Transverse colon (tissue), 3 donors: Measurements from ENCODE around the gene WDR77.

Source experiments
- CTCF ChIP-seq, 5 experiments: fragments of 200-600 bp in 3 of 5; fragments of 450-650 bp in 2 of 5; sonication (generic) in 3 of 5; IDR thresholded peaks; 1 replicate in 2 of 5; 2 replicates in 3 of 5; pipeline ENCODE4 v1.5.1; 2016 to 2017; ENCODE audit warnings: antibody characterized with exemption in 5 of 5, inconsistent platforms in 3 of 5, mild to moderate bottlenecking in 2 of 5, moderate library complexity in 1 of 5
- EP300 ChIP-seq: sonication (generic); formaldehyde crosslinking; IDR thresholded peaks from one replicate; pipeline ENCODE4 v1.6.1; 2017; ENCODE audit warnings: antibody characterized with exemption, low read depth

DNA sequence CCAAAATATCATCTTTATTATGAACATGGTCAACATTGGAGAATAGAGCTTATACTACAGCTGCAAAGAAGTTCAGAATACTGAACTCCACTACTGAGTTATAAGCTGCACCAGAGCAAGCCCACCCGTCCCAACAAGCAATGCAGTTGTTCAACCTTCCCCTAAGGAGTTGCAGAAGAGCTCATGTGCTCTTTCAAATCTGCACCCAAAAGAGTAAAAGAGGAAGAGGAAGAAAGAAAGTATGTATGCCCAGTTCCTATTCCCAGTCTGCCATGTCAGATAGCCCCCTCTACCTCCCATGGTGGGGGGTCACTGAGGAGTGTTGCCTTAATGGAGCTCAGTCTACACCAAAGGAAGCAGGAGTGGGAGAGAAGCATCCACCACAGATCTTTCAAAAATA lies 31.6 kb upstream of the WDR77 start:
- no peak for TF ChIP-seq CTCF (IDR thresholded peaks at IDR 0.05)
- no peak for TF ChIP-seq EP300
